Measurements from ENCODE around the gene NMT2. TPM values are rescaled to one million over a fixed set of nuclear protein-coding genes. Genes with fewer than 3 reads are reported as not detected.

Gene NMT2
- total and polyA plus RNA-seq, 10 of the 15 experiments (the other 5 are each of a cell fraction or from before 2014, with no cell fraction given): 4.9 to 12.0 (median 9.2) TPM

- RAD21 ChIA-PET (ENCODE audit: unreplicated experiment): no interaction called here
- POLR2A ChIA-PET: no interaction called here
- ATAC-seq (no peak), FAIRE-seq (no peak), DNase-seq (ENCODE audit: low read depth, low spot score) (no peak)
- SMC1A ChIA-PET (ENCODE audit: uncharacterized antibody, unreplicated experiment): no interaction called here
- no peak for TF ChIP-seq CHD2 (IDR thresholded peaks at IDR 0.05; ENCODE audit: borderline replicate concordance, low read depth, low read length)
- TF ChIP-seq TBL1XR1 (IDR thresholded peaks at IDR 0.05; ENCODE audit: low read depth, low read length): no peak
- no peak for TF ChIP-seq ZBTB11 (CRISPR knock-in tag; IDR thresholded peaks at IDR 0.05)
- no peak for TF ChIP-seq ZSCAN29 (IDR thresholded peaks at IDR 0.05)
- TF ChIP-seq NFYA (IDR thresholded peaks at IDR 0.05; ENCODE audit: borderline replicate concordance, low read depth, low read length): no peak
- no peak for TF ChIP-seq CTCF (IDR thresholded peaks at IDR 0.05 in 2 of 3, conservative IDR thresholded peaks at IDR 0.05 in 1 of 3; ENCODE audit: control insufficient read depth in 2 of 3, extremely low read depth in 1 of 3, insufficient read depth in 1 of 3, low read depth in 3 of 3, low read length in 3 of 3)
- no peak for TF ChIP-seq TARDBP (IDR thresholded peaks at IDR 0.05; ENCODE audit: borderline replicate concordance)
- TF ChIP-seq POU2F2 (IDR thresholded peaks at IDR 0.05; ENCODE audit: borderline replicate concordance, low read depth, low read length): no peak
- no peak for TF ChIP-seq IRF4 (IDR thresholded peaks at IDR 0.05; ENCODE audit: low read depth, low read length)
- no peak for TF ChIP-seq CREB1 (IDR thresholded peaks at IDR 0.05; ENCODE audit: low read depth)
- TF ChIP-seq SUZ12 (IDR thresholded peaks at IDR 0.05; ENCODE audit: unreplicated experiment): no peak
- no peak for TF ChIP-seq RELB (IDR thresholded peaks at IDR 0.05; ENCODE audit: low read depth)
- TF ChIP-seq TCF12 (IDR thresholded peaks at IDR 0.05; ENCODE audit: low read depth, low read length): no peak
- no peak for TF ChIP-seq NRF1 (conservative IDR thresholded peaks at IDR 0.05; ENCODE audit: low read depth, low read length)
- no peak for TF ChIP-seq YY1 (IDR thresholded peaks at IDR 0.05; ENCODE audit: low read depth, low read length)
- no peak overlapping the region for H3K4me2 ChIP-seq (ENCODE audit: control insufficient read depth, insufficient read depth)
- H3K4me3 ChIP-seq: no peak overlapping the region
- no peaks in the 10 kb centered on the region for H4K20me1 ChIP-seq (ENCODE audit: control insufficient read depth, insufficient read depth)
- WGBS (ENCODE audit: insufficient coverage, insufficient replicate concordance, low lambda C conversion rate, missing lambda C conversion rate): 14% methylated on average over 4 of the region's 4 CpGs
- in situ Hi-C loops (cut with MboI) (no loop called here), intact Hi-C loops (cut with micrococcal nuclease; ENCODE audit: unreplicated experiment) (no loop called here)
- peaks cover 2% of the 10 kb centered on the region; the same call in 2 of the 3 replicates for H3K9me3 ChIP-seq (replicated peaks; ENCODE audit: control insufficient read depth, insufficient read depth, low read length)
- H2AFZ ChIP-seq (ENCODE audit: control insufficient read depth, low read depth, low read length): no peak overlapping the region
- H3K9ac ChIP-seq (ENCODE audit: control insufficient read depth, insufficient read depth, low read length): no peak overlapping the region
- no peaks in the 10 kb centered on the region for H3K36me3 ChIP-seq (ENCODE audit: control insufficient read depth in 2 of 2, insufficient read depth in 2 of 2, low read length in 1 of 2)
- H3K79me2 ChIP-seq (ENCODE audit: control insufficient read depth, insufficient read depth, low read length): no peaks in the 10 kb centered on the region
- no peaks in the 10 kb centered on the region; a peak in 1 of 4 replicates for H3K27me3 ChIP-seq (replicated peaks in 1 of 2; ENCODE audit: control insufficient read depth in 2 of 2, insufficient read depth in 2 of 2, low read length in 1 of 2)
- H3K4me1 ChIP-seq (ENCODE audit: control insufficient read depth, insufficient read depth, low read length): no peaks in the 10 kb centered on the region
- no TSS peak for BruUV-seq (replicated peaks)
- CTCF ChIA-PET: no interaction called here
- no peak overlapping the region for H3K27ac ChIP-seq (ENCODE audit: control insufficient read depth, insufficient read depth)
These were observed 108.6 kb downstream of the NMT2 start for GRCh38 chr10:15059914-15060313.

All from GM12878 (cell line).